K562 (cell line): ENCODE data around the gene LEMD3. TPM values are rescaled to one million over a fixed set of nuclear protein-coding genes. Genes with fewer than 3 reads are reported as not detected.

Source experiments
- BACH1 ChIP-seq: fragments of 200-800 bp; sonication (Bioruptor generic); IDR thresholded peaks from 2 replicates; pipeline ENCODE4 v1.6.1; 2016; ENCODE audit warnings: missing genetic modification characterization, missing compliant biosample characterization
- CHAMP1 ChIP-seq: fragments of 450-650 bp; IDR thresholded peaks from 2 replicates; pipeline ENCODE4 v1.6.1; 2016; ENCODE audit warnings: mild to moderate bottlenecking
- PATZ1 ChIP-seq: fragments of 250-450 bp; sonication (Bioruptor Pico); IDR thresholded peaks from 2 replicates; pipeline ENCODE4 v1.5.0; 2020; ENCODE audit warnings: mild to moderate bottlenecking, borderline replicate concordance
- SP2 ChIP-seq: IDR thresholded peaks from 2 replicates; pipeline ENCODE4 v1.6.1; 2011; ENCODE audit warnings: mild to moderate bottlenecking, low read depth, low read length, moderate library complexity; ENCODE audit not compliant: poor library complexity, severe bottlenecking; ENCODE audit errors: extremely low read depth
- STAT5A ChIP-seq: IDR thresholded peaks from 2 replicates; pipeline ENCODE4 v1.6.1; 2012; ENCODE audit warnings: low read length, inconsistent platforms, borderline replicate concordance
- TCF7 ChIP-seq: sonication (generic); IDR thresholded peaks from 2 replicates; pipeline ENCODE4 v1.6.1; 2016; ENCODE audit warnings: antibody characterized with exemption, borderline replicate concordance
- ZBTB40 ChIP-seq, 2 experiments: fragments of 450-650 bp in 1 of 2; sonication (generic) in 1 of 2; formaldehyde crosslinking in 1 of 2; IDR thresholded peaks; 2 replicates each; pipeline versions ENCODE4 v1.7.1 to v1.9.0; 2016 to 2022; ENCODE audit warnings: inconsistent platforms in 1 of 2, mild to moderate bottlenecking in 1 of 2, missing genetic modification reagents in 1 of 2
- ZBTB8A ChIP-seq: fragments of 450-650 bp; IDR thresholded peaks from 2 replicates; pipeline ENCODE4 v1.6.1; 2018; ENCODE audit warnings: mild to moderate bottlenecking, moderate library complexity; ENCODE audit not compliant: partially characterized antibody
- ZNF217 ChIP-seq: sonication (generic); formaldehyde crosslinking; IDR thresholded peaks from 2 replicates; pipeline ENCODE4 v1.8.0; 2022; ENCODE audit warnings: mild to moderate bottlenecking, missing genetic modification reagents
- ZNF707 ChIP-seq: fragments of 250-450 bp; sonication (Bioruptor Pico); conservative IDR thresholded peaks from 2 replicates; pipeline ENCODE4 v1.8.0; 2022; ENCODE audit warnings: inconsistent platforms, mild to moderate bottlenecking, moderate library complexity
- polyA plus RNA-seq, 8 experiments: library from polyadenylated mRNA; depleted of rRNA in 4 of 8; stranded (reverse) in 5 of 8; unstranded in 3 of 8; fragments of >200 nt; fragmentation: Nextera tagmentation in 2 of 8; fragmentation: Illumina TruSeq in 1 of 8; extraction: Ambion mirVana in 2 of 8; extraction: Trizol in 1 of 8; gene quantifications; 2 replicates each; pipeline versions ENCODE4 v1.2.1 to v1.2.3, GENCODE V29; 2011 to 2014; ENCODE audit warnings: inconsistent platforms in 1 of 8, missing spikeins in 1 of 8
- total RNA-seq, 7 experiments: library from RNA; depleted of rRNA in 6 of 7; stranded (reverse); fragments of >200 nt in 6 of 7; fragmentation: Illumina TruSeq in 2 of 7; extraction: Trizol in 2 of 7; gene quantifications; 2 replicates each; pipeline versions ENCODE4 v1.2.1 to v1.2.3, GENCODE V29; 2011 to 2021; ENCODE audit warnings: low replicate concordance in 1 of 7
- TF ChIP-seq, protein P1 (sequence below), 2 experiments: fragments of 450-650 bp; conservative IDR thresholded peaks; 2 replicates each; pipeline ENCODE4 v1.6.1; 2017; ENCODE audit warnings: mild to moderate bottlenecking in 2 of 2, moderate library complexity in 2 of 2

The LEMD3 gene
- total and polyA plus RNA-seq, 9 of the 15 experiments (the other 6 are each of a cell fraction or from before 2014, with no cell fraction given): 6.8 to 37.4 (median 17.2) TPM

GRCh38 chr12:65156366-65156841 is 13.0 kb upstream of the LEMD3 start (continued):
- TF ChIP-seq ZNF217 (no peak), STAT5A (no peak), ZBTB40 (IDR thresholded peaks at IDR 0.05) (0 out of 2 replicates have a peak, but pooled peaks have one; percentile 16), ZBTB40 (CRISPR knock-in tag; IDR thresholded peaks at IDR 0.05) (no peak), CHAMP1 (no peak), SP2 (no peak), ZBTB8A (no peak), ZNF707 (CRISPR knock-in tag) (no peak), PATZ1 (CRISPR knock-in tag) (no peak), TCF7 (no peak), BACH1 (peak; percentile 90)
- TF ChIP-seq, protein P1, sequence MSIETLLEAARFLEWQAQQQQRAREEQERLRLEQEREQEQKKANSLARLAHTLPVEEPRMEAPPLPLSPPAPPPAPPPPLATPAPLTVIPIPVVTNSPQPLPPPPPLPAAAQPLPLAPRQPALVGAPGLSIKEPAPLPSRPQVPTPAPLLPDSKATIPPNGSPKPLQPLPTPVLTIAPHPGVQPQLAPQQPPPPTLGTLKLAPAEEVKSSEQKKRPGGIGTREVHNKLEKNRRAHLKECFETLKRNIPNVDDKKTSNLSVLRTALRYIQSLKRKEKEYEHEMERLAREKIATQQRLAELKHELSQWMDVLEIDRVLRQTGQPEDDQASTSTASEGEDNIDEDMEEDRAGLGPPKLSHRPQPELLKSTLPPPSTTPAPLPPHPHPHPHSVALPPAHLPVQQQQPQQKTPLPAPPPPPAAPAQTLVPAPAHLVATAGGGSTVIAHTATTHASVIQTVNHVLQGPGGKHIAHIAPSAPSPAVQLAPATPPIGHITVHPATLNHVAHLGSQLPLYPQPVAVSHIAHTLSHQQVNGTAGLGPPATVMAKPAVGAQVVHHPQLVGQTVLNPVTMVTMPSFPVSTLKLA (conservative IDR thresholded peaks at IDR 0.05): no peak
